ENCODE data around the gene RNF111. TPM values are rescaled to one million over a fixed set of nuclear protein-coding genes. Genes with fewer than 3 reads are reported as not detected.
"Not testable (repeated sequence)": the region's sequence is repeated elsewhere in the genome, so short reads cannot be mapped to it uniquely, and the experiment has no call there.

RNF111 gene
- total and polyA plus RNA-seq, 3 donors from 2014 or later = 23.1 to 32.8 (median 26.8) TPM

- TF ChIP-seq POLR2A (IDR thresholded peaks at IDR 0.05) (no peak), CTCF (IDR thresholded peaks at IDR 0.05) (no peak)
- intact Hi-C loops (cut with DNase I; ENCODE audit: low total_unique reads) = no loop called here
- Histone ChIP-seq H3K36me3 (ENCODE audit: low read depth, missing control alignments) (no peaks in the 10 kb centered on the region), H3K4me1 (no peaks in the 10 kb centered on the region), H3K4me3 (no peak overlapping the region), H3K9me3 (no peaks in the 10 kb centered on the region), H3K27ac (no peak overlapping the region), H3K27me3 (no peaks in the 10 kb centered on the region)
- 67 to 69% methylated on average over 2 of the region's 2 CpGs for WGBS, 2 donors
- no peak for DNase-seq
Observed at GRCh38 chr15:59137566-59137965, 150.1 kb downstream of the RNF111 start.

GRCh38 chr15:59138243-59138642 is 150.8 kb downstream of the RNF111 start:
- no peak overlapping the region for H3K4me3 ChIP-seq
- 78 to 100% methylated on average over 2 to 7 of the region's 7 CpGs for WGBS, 2 donors
- peak; percentile 64 for DNase-seq
- intact Hi-C loops (cut with DNase I; ENCODE audit: low total_unique reads) = no loop called here
- TF ChIP-seq CTCF (IDR thresholded peaks at IDR 0.05) = peak in 2 of 3 experiments; percentile 18 to 38
- TF ChIP-seq POLR2A (IDR thresholded peaks at IDR 0.05) = no peak
- no peaks in the 10 kb centered on the region for H3K4me1 ChIP-seq
- H3K27me3 ChIP-seq = no peaks in the 10 kb centered on the region
- H3K9me3 ChIP-seq = no peaks in the 10 kb centered on the region
- H3K27ac ChIP-seq = no peak overlapping the region
- H3K36me3 ChIP-seq (ENCODE audit: low read depth, missing control alignments) = no peaks in the 10 kb centered on the region

DNA sequence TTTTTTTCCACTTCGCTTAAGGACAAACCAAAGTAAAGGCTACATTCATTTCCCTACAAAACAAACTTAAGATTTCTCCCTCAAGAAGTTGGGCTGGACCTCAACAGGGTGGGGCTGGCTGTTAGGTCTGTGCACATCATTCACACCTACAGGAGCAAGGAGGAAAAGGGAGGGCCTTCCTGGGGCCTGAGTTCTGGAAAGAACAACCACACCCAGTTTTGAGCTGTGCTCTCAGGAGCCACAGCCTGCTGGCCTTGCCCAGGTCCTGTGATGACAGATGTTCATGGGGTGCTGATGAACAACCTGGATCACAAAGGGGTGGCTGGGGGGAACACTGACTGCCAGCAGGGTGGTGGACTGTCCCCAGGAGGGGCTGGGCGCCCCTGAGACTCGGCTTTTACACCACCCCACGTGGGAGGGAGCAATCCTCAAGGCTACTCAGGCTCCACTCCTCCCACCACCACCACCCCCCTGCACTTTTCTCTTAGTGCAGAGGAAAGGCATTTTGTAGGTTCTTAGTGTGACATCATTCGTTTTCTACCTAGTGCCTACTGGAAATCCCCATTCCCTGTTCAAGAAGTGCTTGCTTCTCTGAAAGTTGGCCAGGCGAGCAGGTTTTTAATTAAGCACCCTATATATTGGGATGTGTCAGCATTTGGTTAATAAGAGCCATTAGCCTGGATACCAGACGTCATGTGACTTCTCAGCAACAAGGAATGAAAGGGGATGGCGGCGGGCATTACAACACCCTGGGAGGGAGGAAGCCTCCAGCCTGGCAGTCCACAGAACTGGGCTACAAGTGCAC is 153.2 kb downstream of the RNF111 start:
- H3K36me3 ChIP-seq (ENCODE audit: low read depth, missing control alignments) = no peaks in the 10 kb centered on the region
- DNase-seq = no peak
- H3K4me1 ChIP-seq = no peaks in the 10 kb centered on the region
- TF ChIP-seq CTCF (IDR thresholded peaks at IDR 0.05) (no peak), POLR2A (IDR thresholded peaks at IDR 0.05) (no peak)
- H3K27me3 ChIP-seq = no peaks in the 10 kb centered on the region
- no peak overlapping the region for H3K4me3 ChIP-seq
- intact Hi-C loops (cut with DNase I; ENCODE audit: low total_unique reads) = no loop called here
- no peak overlapping the region for H3K27ac ChIP-seq
- WGBS, 2 donors = 74 to 78% methylated on average over 8 to 9 of the region's 9 CpGs
- H3K9me3 ChIP-seq = no peaks in the 10 kb centered on the region

DNA sequence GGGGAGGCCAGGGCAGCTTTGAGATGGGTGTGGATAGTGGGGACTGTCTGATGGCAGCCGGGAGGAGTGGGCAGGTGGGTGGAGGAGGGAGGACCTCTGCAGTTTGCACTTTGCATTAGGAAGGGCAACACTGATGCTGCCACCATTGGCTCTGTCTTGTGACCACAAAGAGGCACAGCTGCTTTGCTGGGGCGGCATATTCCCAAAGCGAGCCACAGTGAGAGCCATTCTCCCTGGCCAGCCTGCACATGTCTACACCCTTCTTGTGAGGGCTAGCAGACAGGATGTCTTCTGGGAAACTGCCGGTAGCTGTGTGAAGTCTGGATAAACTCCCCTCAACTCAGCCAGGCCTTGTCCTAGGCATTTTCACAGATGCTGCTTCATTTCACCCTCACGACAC is 155.8 kb downstream of the RNF111 start:
- no peak for DNase-seq
- no peak overlapping the region for H3K4me3 ChIP-seq
- intact Hi-C loops (cut with DNase I; ENCODE audit: low total_unique reads) = no loop called here
- no peaks in the 10 kb centered on the region for H3K36me3 ChIP-seq (ENCODE audit: low read depth, missing control alignments)
- H3K27ac ChIP-seq = no peak overlapping the region
- H3K9me3 ChIP-seq = no peaks in the 10 kb centered on the region
- TF ChIP-seq CTCF (IDR thresholded peaks at IDR 0.05) (no peak), POLR2A (IDR thresholded peaks at IDR 0.05) (no peak)
- no peaks in the 10 kb centered on the region for H3K27me3 ChIP-seq
- H3K4me1 ChIP-seq = no peaks in the 10 kb centered on the region
- WGBS, 2 donors = 87 to 90% methylated on average over 5 of the region's 5 CpGs

- WGBS, 2 donors = 83% methylated on average over 10 of the region's 10 CpGs
- H3K27me3 ChIP-seq; H3K36me3 ChIP-seq (ENCODE audit: low read depth, missing control alignments); H3K4me3 ChIP-seq; intact Hi-C loops (cut with DNase I; ENCODE audit: low total_unique reads); H3K27ac ChIP-seq; H3K4me1 ChIP-seq; H3K9me3 ChIP-seq: not testable (repeated sequence)
- TF ChIP-seq CTCF (IDR thresholded peaks at IDR 0.05) = peak in 1 of 3 experiments; percentile 11
- peak; percentile 33 for DNase-seq
Observed at GRCh38 chr15:59144594-59144993, 157.1 kb downstream of the RNF111 start.
